PC-3 (cell line): ENCODE results near the gene KRT35. TPM values are rescaled to one million over a fixed set of nuclear protein-coding genes. Genes with fewer than 3 reads are reported as not detected.

Experiments
- ATAC-seq: fragments of 200-7000 bp; cut with Tn5 transposase; 2 replicates; pipeline ENCODE4 v1.9.1; 2020; ENCODE audit warnings: mild to moderate bottlenecking, moderate library complexity
- BruUV-seq: library from RNA; stranded (reverse); fragments of 400-500 nt; replicated peaks from 2 replicates; lab custom pipeline; 2021; lab: Mats Ljungman, UMichigan
- CTCF ChIA-PET: fragments of 300-600 bp; sonication (Branson Sonifier 250); formaldehyde crosslinking; loops from one replicate; lab custom pipeline; 2022; ENCODE audit warnings: antibody characterized with exemption; lab: Charles Lee
- POLR2A ChIA-PET: fragments of 300-600 bp; sonication (Branson Sonifier 250); formaldehyde crosslinking; loops from one replicate; lab custom pipeline; 2022; ENCODE audit warnings: antibody characterized with exemption; ENCODE audit not compliant: unreplicated experiment; lab: Charles Lee
- DNase-seq: peaks from one replicate; pipeline ENCODE4 v3.0.0-alpha.2; 2015
- H2AFZ ChIP-seq: fragments of 300-600 bp; sonication (generic); 2 replicates; pipeline ENCODE4 v1.6.0; 2016; ENCODE audit warnings: antibody characterized with exemption, low read length
- H3F3A ChIP-seq: fragments of 300-600 bp; sonication (generic); one replicate; pipeline ENCODE4 v1.6.0; 2017; ENCODE audit warnings: antibody characterized with exemption, low read length, control low read depth, mild to moderate bottlenecking; ENCODE audit not compliant: unreplicated experiment
- H3K27ac ChIP-seq: fragments of 300-600 bp; sonication (generic); 2 replicates; pipeline ENCODE4 v1.5.1; 2016; ENCODE audit warnings: mild to moderate bottlenecking, low read length
- H3K27me3 ChIP-seq: fragments of 300-600 bp; sonication (generic); 2 replicates; pipeline ENCODE4 v1.6.1; 2016; ENCODE audit warnings: low read length, mixed read lengths
- H3K36me3 ChIP-seq: fragments of 300-600 bp; sonication (generic); 2 replicates; pipeline ENCODE4 v1.6.1; 2016; ENCODE audit warnings: low read depth, mixed run types, low read length, mixed read lengths
- H3K4me1 ChIP-seq: fragments of 300-600 bp; sonication (generic); 2 replicates; pipeline ENCODE4 v1.5.1; 2016; ENCODE audit warnings: low read length; ENCODE audit not compliant: insufficient read depth
- H3K4me2 ChIP-seq: fragments of 300-600 bp; sonication (generic); 2 replicates; pipeline ENCODE4 v1.6.0; 2016; ENCODE audit warnings: low read length
- H3K4me3 ChIP-seq: fragments of 300-600 bp; sonication (generic); 2 replicates; pipeline ENCODE4 v1.5.1; 2016; ENCODE audit warnings: mild to moderate bottlenecking, low read length, mixed read lengths
- H3K79me2 ChIP-seq: fragments of 300-600 bp; sonication (generic); 2 replicates; pipeline ENCODE4 v1.6.1; 2017; ENCODE audit warnings: low read length, mixed read lengths
- H3K9ac ChIP-seq: fragments of 300-600 bp; sonication (generic); 2 replicates; pipeline ENCODE4 v1.6.0; 2016; ENCODE audit warnings: mild to moderate bottlenecking, low read length
- H3K9me2 ChIP-seq: fragments of 300-600 bp; sonication (generic); replicated peaks from 2 replicates; pipeline ENCODE4 v1.6.1; 2016; ENCODE audit warnings: mixed run types, low read length, mixed read lengths
- H3K9me3 ChIP-seq: fragments of 300-600 bp; sonication (generic); 2 replicates; pipeline ENCODE4 v1.6.1; 2016; ENCODE audit warnings: low read length, mixed read lengths
- H4K20me1 ChIP-seq: fragments of 300-600 bp; sonication (generic); 2 replicates; pipeline ENCODE4 v1.6.1; 2016; ENCODE audit warnings: low read length, mixed read lengths
- EZH2 ChIP-seq: fragments of 300-600 bp; sonication (generic); IDR thresholded peaks from one replicate; pipeline ENCODE4 v1.6.1; 2017; ENCODE audit warnings: antibody characterized with exemption, mild to moderate bottlenecking, low read length; ENCODE audit not compliant: unreplicated experiment
- EZH2phosphoT487 ChIP-seq: fragments of 300-600 bp; sonication (generic); IDR thresholded peaks from 2 replicates; pipeline ENCODE4 v1.6.1; 2018; ENCODE audit warnings: mild to moderate bottlenecking, antibody characterized with exemption, low read length, borderline replicate concordance
- intact Hi-C: fragments of 100-400 bp; cut with micrococcal nuclease; formaldehyde crosslinking; loops from 2 replicates; pipeline ENCODE4 v1.9.0; 2023
- total RNA-seq: library from RNA; depleted of rRNA; stranded (reverse); fragments of >200 nt; gene quantifications from 2 replicates; pipeline ENCODE4 v1.2.3, GENCODE V29; 2014
- TF ChIP-seq, protein P1 (sequence below): fragments of 300-600 bp; sonication (generic); conservative IDR thresholded peaks from 2 replicates; pipeline ENCODE4 v1.5.1; 2017; ENCODE audit warnings: antibody characterized with exemption, low read depth, mild to moderate bottlenecking, low read length

KRT35 gene
- total RNA-seq, 1 experiment from 2014 or later: not detected

DNA sequence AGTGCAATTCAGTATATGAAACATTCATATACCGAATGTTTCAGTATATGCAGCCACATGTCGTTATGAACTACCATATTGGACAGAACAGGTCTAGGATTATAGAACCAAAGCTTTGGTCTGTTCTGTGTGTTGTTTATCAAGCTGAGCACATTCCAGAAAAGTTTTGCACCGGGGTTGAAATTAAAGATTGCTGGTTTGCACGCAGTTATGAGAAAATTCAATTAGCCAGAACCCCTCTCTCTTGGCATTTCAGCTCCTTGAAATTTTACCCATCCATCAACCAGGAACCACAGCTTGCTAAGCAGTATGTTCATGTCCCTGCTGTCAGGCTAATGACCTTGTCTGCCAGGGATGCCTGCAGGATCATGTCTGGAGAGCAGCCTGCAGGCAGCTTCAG, 23.3 kb downstream of the KRT35 start:
- Histone ChIP-seq H3K4me2 (no peak overlapping the region), H3K27me3 (no peaks in the 10 kb centered on the region), H3F3A (no peaks in the 10 kb centered on the region), H3K9me3 (no peaks in the 10 kb centered on the region), H2AFZ (no peak overlapping the region), H3K27ac (no peak overlapping the region), H3K79me2 (no peaks in the 10 kb centered on the region), H3K36me3 (no peaks in the 10 kb centered on the region), H3K9me2 (no peaks in the 10 kb centered on the region), H3K9ac (no peak overlapping the region), H3K4me3 (no peak overlapping the region), H4K20me1 (no peaks in the 10 kb centered on the region), H3K4me1 (no peaks in the 10 kb centered on the region)
- CTCF ChIA-PET: no interaction called here
- TF ChIP-seq, protein P1, sequence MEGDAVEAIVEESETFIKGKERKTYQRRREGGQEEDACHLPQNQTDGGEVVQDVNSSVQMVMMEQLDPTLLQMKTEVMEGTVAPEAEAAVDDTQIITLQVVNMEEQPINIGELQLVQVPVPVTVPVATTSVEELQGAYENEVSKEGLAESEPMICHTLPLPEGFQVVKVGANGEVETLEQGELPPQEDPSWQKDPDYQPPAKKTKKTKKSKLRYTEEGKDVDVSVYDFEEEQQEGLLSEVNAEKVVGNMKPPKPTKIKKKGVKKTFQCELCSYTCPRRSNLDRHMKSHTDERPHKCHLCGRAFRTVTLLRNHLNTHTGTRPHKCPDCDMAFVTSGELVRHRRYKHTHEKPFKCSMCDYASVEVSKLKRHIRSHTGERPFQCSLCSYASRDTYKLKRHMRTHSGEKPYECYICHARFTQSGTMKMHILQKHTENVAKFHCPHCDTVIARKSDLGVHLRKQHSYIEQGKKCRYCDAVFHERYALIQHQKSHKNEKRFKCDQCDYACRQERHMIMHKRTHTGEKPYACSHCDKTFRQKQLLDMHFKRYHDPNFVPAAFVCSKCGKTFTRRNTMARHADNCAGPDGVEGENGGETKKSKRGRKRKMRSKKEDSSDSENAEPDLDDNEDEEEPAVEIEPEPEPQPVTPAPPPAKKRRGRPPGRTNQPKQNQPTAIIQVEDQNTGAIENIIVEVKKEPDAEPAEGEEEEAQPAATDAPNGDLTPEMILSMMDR: no peak
- TF ChIP-seq EZH2 (no peak), EZH2phosphoT487 (no peak)
- POLR2A ChIA-PET: no interaction called here
- no peak for DNase-seq
- no peak for ATAC-seq
- no TSS peak for BruUV-seq
- intact Hi-C loops: no loop called here

DNA sequence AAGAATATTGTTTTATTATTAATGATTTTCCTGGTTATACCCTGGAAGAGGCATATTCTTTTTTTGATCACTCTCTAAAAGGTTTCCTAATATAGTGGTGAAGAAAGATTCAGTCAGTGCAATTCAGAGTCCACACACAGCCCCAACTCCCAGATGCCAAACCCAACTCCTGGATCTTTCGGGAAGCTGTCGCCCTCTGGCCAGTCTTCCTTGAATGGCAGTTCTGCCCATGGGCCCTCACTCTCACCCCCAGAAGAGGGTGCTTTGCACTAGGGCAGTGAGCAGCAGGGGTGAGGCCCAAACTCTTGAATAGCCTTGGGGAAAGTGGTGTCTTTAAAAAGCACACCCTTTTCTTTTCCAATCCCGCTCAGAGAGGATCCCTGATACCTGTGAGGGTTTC, 24.7 kb downstream of the KRT35 start:
- no TSS peak for BruUV-seq
- Histone ChIP-seq H3K27me3 (no peaks in the 10 kb centered on the region), H3K9ac (no peak overlapping the region), H3K27ac (no peak overlapping the region), H2AFZ (no peak overlapping the region), H3K9me3 (no peaks in the 10 kb centered on the region), H4K20me1 (no peaks in the 10 kb centered on the region), H3F3A (no peaks in the 10 kb centered on the region), H3K9me2 (no peaks in the 10 kb centered on the region), H3K79me2 (no peaks in the 10 kb centered on the region), H3K36me3 (no peaks in the 10 kb centered on the region), H3K4me1 (no peaks in the 10 kb centered on the region), H3K4me2 (no peak overlapping the region), H3K4me3 (no peak overlapping the region)
- TF ChIP-seq, protein P1: no peak
- TF ChIP-seq EZH2phosphoT487: no peak
- no peak for TF ChIP-seq EZH2
- POLR2A ChIA-PET: no interaction called here
- CTCF ChIA-PET: no interaction called here
- intact Hi-C loops: no loop called here
- no peak for DNase-seq
- ATAC-seq: no peak

DNA sequence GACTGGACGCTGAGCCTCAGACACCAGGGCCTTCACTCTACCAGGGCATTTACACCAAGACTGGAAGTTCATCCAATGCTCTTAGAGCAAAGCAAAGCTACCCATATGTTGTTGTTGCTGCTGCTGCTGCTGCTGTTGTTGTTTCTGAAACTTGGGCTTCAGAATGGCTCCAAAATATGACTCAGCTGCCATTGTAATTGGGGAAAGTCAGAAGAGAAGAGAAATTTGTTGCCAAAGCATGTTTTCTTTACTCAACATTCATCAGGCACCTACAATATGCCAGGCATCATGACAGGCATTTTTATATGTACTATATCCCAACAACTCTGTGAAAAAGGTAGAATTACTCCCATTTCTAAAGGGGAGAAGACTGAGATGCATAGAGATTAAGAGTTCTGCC, 25.7 kb downstream of the KRT35 start:
- no peak for TF ChIP-seq EZH2
- TF ChIP-seq, protein P1: no peak
- no peaks in the 10 kb centered on the region for H4K20me1 ChIP-seq
- no peak overlapping the region for H3K27ac ChIP-seq
- no peaks in the 10 kb centered on the region for H3K9me3 ChIP-seq
- no peaks in the 10 kb centered on the region for H3K9me2 ChIP-seq
- H3K4me2 ChIP-seq: no peak overlapping the region
- ATAC-seq (no peak), DNase-seq (no peak)
- H3K9ac ChIP-seq: no peak overlapping the region
- intact Hi-C loops: no loop called here
- H3K27me3 ChIP-seq: no peaks in the 10 kb centered on the region
- H3K4me1 ChIP-seq: no peaks in the 10 kb centered on the region
- ChIA-PET POLR2A (no interaction called here), CTCF (no interaction called here)
- no peak overlapping the region for H3K4me3 ChIP-seq
- BruUV-seq: no TSS peak
- H3K79me2 ChIP-seq: no peaks in the 10 kb centered on the region
- H3F3A ChIP-seq: no peaks in the 10 kb centered on the region
- H3K36me3 ChIP-seq: no peaks in the 10 kb centered on the region
- H2AFZ ChIP-seq: no peak overlapping the region
